Measurements from ENCODE around the gene IL12A. TPM values are rescaled to one million over a fixed set of nuclear protein-coding genes. Genes with fewer than 3 reads are reported as not detected.

Gene IL12A
- total RNA-seq, 1 experiment from 2014 or later: 0.78 TPM

DNA sequence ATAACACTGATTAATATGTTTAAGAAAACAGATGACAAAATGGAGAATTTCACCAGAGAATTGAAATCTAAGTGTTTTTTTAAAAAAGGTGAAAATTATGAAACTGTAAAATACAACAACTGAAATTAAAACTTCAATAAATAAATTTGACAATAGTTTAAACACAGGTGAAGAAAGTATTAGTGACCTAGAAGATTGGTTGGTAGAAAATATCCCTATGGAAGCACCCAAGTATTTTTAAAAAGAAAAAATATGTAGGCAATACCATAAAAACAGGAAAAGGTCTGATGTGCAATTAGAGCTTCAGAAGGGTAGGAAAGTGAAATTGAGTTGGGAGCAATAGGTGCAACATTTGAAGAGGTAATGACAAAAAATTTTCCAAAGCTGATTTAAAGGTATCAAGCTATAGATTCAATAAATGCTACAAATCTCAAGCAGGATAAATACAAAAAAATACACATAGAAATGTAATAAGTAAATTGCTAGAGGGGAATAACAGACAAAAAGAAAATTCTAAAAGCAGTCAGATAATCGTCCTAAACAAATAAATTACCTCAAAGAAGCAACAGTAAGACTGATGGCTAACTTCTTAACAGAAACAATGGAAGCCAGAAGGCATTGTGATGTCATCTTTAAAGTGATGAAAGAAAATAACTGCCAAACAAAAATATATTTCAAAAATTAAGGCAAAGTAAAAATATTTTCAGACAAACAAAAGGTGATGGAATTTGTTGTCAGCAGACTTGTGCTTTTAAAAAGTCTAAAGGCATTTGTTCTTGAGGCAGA lies 9.5 kb upstream of the IL12A start:
- H3K27me3 ChIP-seq (ENCODE audit: low read length): no peaks in the 10 kb centered on the region
- no peaks in the 10 kb centered on the region for H3K4me1 ChIP-seq (ENCODE audit: low read length)
- H3K9me2 ChIP-seq (replicated peaks; ENCODE audit: insufficient read depth, low read length): no peaks in the 10 kb centered on the region
- H3K9ac ChIP-seq (ENCODE audit: low read length): no peak overlapping the region
- H3K36me3 ChIP-seq (ENCODE audit: insufficient read depth, low read length): no peaks in the 10 kb centered on the region
- H3K4me3 ChIP-seq (ENCODE audit: low read length): no peak overlapping the region
- H3K9me3 ChIP-seq (ENCODE audit: low read length): no peaks in the 10 kb centered on the region
- no peaks in the 10 kb centered on the region for H4K20me1 ChIP-seq (ENCODE audit: insufficient read depth, low read depth, low read length)
- no peak overlapping the region for H2AFZ ChIP-seq (ENCODE audit: low read length)
- H3K79me2 ChIP-seq (ENCODE audit: low read length): no peaks in the 10 kb centered on the region
- H3K4me2 ChIP-seq (ENCODE audit: low read depth, low read length, poor library complexity, severe bottlenecking): no peak overlapping the region
- no peak for DNase-seq
- no peak overlapping the region for H3K27ac ChIP-seq (ENCODE audit: low read length)

GRCh38 chr3:159982442-159982974 lies 6.1 kb upstream of the IL12A start:
- H3K9me3 ChIP-seq (ENCODE audit: low read length): no peaks in the 10 kb centered on the region
- H3K9me2 ChIP-seq (replicated peaks; ENCODE audit: insufficient read depth, low read length): no peaks in the 10 kb centered on the region
- no peak overlapping the region for H3K4me3 ChIP-seq (ENCODE audit: low read length)
- H3K36me3 ChIP-seq (ENCODE audit: insufficient read depth, low read length): no peaks in the 10 kb centered on the region
- no peak overlapping the region for H3K4me2 ChIP-seq (ENCODE audit: low read depth, low read length, poor library complexity, severe bottlenecking)
- no peaks in the 10 kb centered on the region for H3K4me1 ChIP-seq (ENCODE audit: low read length)
- DNase-seq: no peak
- H3K27ac ChIP-seq (ENCODE audit: low read length): no peak overlapping the region
- H4K20me1 ChIP-seq (ENCODE audit: insufficient read depth, low read depth, low read length): no peaks in the 10 kb centered on the region
- H2AFZ ChIP-seq (ENCODE audit: low read length): no peak overlapping the region
- H3K27me3 ChIP-seq (ENCODE audit: low read length): no peaks in the 10 kb centered on the region
- no peaks in the 10 kb centered on the region for H3K79me2 ChIP-seq (ENCODE audit: low read length)
- H3K9ac ChIP-seq (ENCODE audit: low read length): no peak overlapping the region

GRCh38 chr3:159987291-159987711 lies 1.3 kb upstream of the IL12A start:
- no peaks in the 10 kb centered on the region for H3K9me2 ChIP-seq (replicated peaks; ENCODE audit: insufficient read depth, low read length)
- no peaks in the 10 kb centered on the region for H3K79me2 ChIP-seq (ENCODE audit: low read length)
- DNase-seq: peak; percentile 66
- no peak overlapping the region for H3K4me3 ChIP-seq (ENCODE audit: low read length)
- no peak overlapping the region for H3K27ac ChIP-seq (ENCODE audit: low read length)
- no peak overlapping the region for H3K9ac ChIP-seq (ENCODE audit: low read length)
- H3K27me3 ChIP-seq (ENCODE audit: low read length): no peaks in the 10 kb centered on the region; the same call in 1 of the 2 replicates
- no peak overlapping the region for H3K4me2 ChIP-seq (ENCODE audit: low read depth, low read length, poor library complexity, severe bottlenecking)
- no peaks in the 10 kb centered on the region for H3K36me3 ChIP-seq (ENCODE audit: insufficient read depth, low read length)
- peaks cover 13% of the 10 kb centered on the region for H3K4me1 ChIP-seq (ENCODE audit: low read length)
- H3K9me3 ChIP-seq (ENCODE audit: low read length): no peaks in the 10 kb centered on the region
- no peaks in the 10 kb centered on the region for H4K20me1 ChIP-seq (ENCODE audit: insufficient read depth, low read depth, low read length)
- H2AFZ ChIP-seq (ENCODE audit: low read length): no peak overlapping the region

DNA sequence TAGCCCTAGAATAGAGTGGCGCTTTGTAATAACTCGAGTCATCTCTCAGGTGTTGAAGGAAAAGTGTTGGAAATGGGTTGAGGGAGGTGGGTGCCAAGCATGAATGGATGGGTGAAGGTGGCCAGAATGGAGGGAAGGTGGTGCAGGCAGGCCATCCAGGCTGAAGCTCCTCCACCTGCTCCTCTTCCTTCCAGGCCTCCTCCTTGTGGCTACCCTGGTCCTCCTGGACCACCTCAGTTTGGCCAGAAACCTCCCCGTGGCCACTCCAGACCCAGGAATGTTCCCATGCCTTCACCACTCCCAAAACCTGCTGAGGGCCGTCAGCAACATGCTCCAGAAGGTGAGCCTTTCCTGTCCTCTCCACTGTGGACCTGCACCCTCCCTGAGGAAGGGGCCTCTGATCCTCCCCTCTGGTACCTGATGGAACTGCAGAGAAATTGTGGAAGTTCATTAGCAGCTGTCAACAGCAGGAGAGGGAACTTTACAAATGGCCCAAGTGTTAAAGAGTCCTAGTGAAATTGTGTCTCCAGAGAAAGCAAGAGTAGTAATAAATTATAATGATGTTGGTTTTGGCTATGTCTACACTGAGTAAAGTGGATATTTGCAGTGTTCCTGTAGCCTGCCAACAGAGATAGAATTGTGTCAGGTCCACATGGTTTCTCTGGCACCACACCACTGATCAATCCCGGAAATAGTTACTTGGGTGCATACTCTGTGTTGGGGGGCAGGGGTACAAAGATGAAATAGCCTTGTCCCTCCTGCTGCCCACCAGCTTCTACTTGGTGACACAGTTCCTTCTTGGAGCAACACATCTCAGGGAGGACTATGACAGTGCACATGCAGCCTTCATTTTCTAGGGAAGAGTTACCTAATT lies 1.6 kb downstream of the IL12A start:
- no peaks in the 10 kb centered on the region for H3K79me2 ChIP-seq (ENCODE audit: low read length)
- DNase-seq: no peak
- H3K9me3 ChIP-seq (ENCODE audit: low read length): no peaks in the 10 kb centered on the region
- H4K20me1 ChIP-seq (ENCODE audit: insufficient read depth, low read depth, low read length): no peaks in the 10 kb centered on the region
- H3K27me3 ChIP-seq (ENCODE audit: low read length): no peaks in the 10 kb centered on the region; the same call in 1 of the 2 replicates
- no peak overlapping the region for H3K4me2 ChIP-seq (ENCODE audit: low read depth, low read length, poor library complexity, severe bottlenecking)
- no peak overlapping the region for H3K4me3 ChIP-seq (ENCODE audit: low read length)
- no peak overlapping the region for H2AFZ ChIP-seq (ENCODE audit: low read length)
- no peaks in the 10 kb centered on the region for H3K9me2 ChIP-seq (replicated peaks; ENCODE audit: insufficient read depth, low read length)
- H3K9ac ChIP-seq (ENCODE audit: low read length): no peak overlapping the region
- no peak overlapping the region for H3K27ac ChIP-seq (ENCODE audit: low read length)
- peaks cover 13% of the 10 kb centered on the region for H3K4me1 ChIP-seq (ENCODE audit: low read length)
- no peaks in the 10 kb centered on the region for H3K36me3 ChIP-seq (ENCODE audit: insufficient read depth, low read length)

GRCh38 chr3:159991591-159991990 lies 3.0 kb downstream of the IL12A start:
- no peak overlapping the region for H3K4me3 ChIP-seq (ENCODE audit: low read length)
- no peaks in the 10 kb centered on the region for H3K9me3 ChIP-seq (ENCODE audit: low read length)
- H3K79me2 ChIP-seq (ENCODE audit: low read length): no peaks in the 10 kb centered on the region
- no peak overlapping the region for H3K4me2 ChIP-seq (ENCODE audit: low read depth, low read length, poor library complexity, severe bottlenecking)
- no peaks in the 10 kb centered on the region for H4K20me1 ChIP-seq (ENCODE audit: insufficient read depth, low read depth, low read length)
- H3K9me2 ChIP-seq (replicated peaks; ENCODE audit: insufficient read depth, low read length): no peaks in the 10 kb centered on the region
- no peak for DNase-seq
- H3K36me3 ChIP-seq (ENCODE audit: insufficient read depth, low read length): no peaks in the 10 kb centered on the region
- H3K27ac ChIP-seq (ENCODE audit: low read length): no peak overlapping the region
- H3K4me1 ChIP-seq (ENCODE audit: low read length): peaks cover 13% of the 10 kb centered on the region
- H3K9ac ChIP-seq (ENCODE audit: low read length): no peak overlapping the region
- H2AFZ ChIP-seq (ENCODE audit: low read length): no peak overlapping the region
- H3K27me3 ChIP-seq (ENCODE audit: low read length): no peaks in the 10 kb centered on the region; the same call in 1 of the 2 replicates

- Histone ChIP-seq H3K9me3 (ENCODE audit: low read length) (no peaks in the 10 kb centered on the region), H4K20me1 (ENCODE audit: insufficient read depth, low read depth, low read length) (no peaks in the 10 kb centered on the region)
Observed at GRCh38 chr3:159992589-159992988, 4.0 kb downstream of the IL12A start.

GRCh38 chr3:159994182-159994581 lies 5.5 kb downstream of the IL12A start:
- H3K27ac ChIP-seq (ENCODE audit: low read length): no peak overlapping the region
- H3K4me1 ChIP-seq (ENCODE audit: low read length): no peaks in the 10 kb centered on the region
- H3K79me2 ChIP-seq (ENCODE audit: low read length): no peaks in the 10 kb centered on the region
- no peak overlapping the region for H3K4me3 ChIP-seq (ENCODE audit: low read length)
- H3K4me2 ChIP-seq (ENCODE audit: low read depth, low read length, poor library complexity, severe bottlenecking): no peak overlapping the region
- H2AFZ ChIP-seq (ENCODE audit: low read length): no peak overlapping the region
- no peak for DNase-seq
- no peaks in the 10 kb centered on the region for H3K9me2 ChIP-seq (replicated peaks; ENCODE audit: insufficient read depth, low read length)
- no peak overlapping the region for H3K9ac ChIP-seq (ENCODE audit: low read length)
- no peaks in the 10 kb centered on the region for H3K36me3 ChIP-seq (ENCODE audit: insufficient read depth, low read length)
- no peaks in the 10 kb centered on the region; the same call in 1 of the 2 replicates for H3K27me3 ChIP-seq (ENCODE audit: low read length)
- H3K9me3 ChIP-seq (ENCODE audit: low read length): no peaks in the 10 kb centered on the region
- H4K20me1 ChIP-seq (ENCODE audit: insufficient read depth, low read depth, low read length): no peaks in the 10 kb centered on the region

More at GRCh38 chr3:159992589-159992988, 4.0 kb downstream of the IL12A start:
- Histone ChIP-seq H2AFZ (ENCODE audit: low read length) (no peak overlapping the region), H3K79me2 (ENCODE audit: low read length) (no peaks in the 10 kb centered on the region), H3K27me3 (ENCODE audit: low read length) (no peaks in the 10 kb centered on the region; the same call in 1 of the 2 replicates), H3K4me1 (ENCODE audit: low read length) (peaks cover 13% of the 10 kb centered on the region), H3K4me2 (ENCODE audit: low read depth, low read length, poor library complexity, severe bottlenecking) (no peak overlapping the region), H3K9ac (ENCODE audit: low read length) (no peak overlapping the region), H3K27ac (ENCODE audit: low read length) (no peak overlapping the region), H3K9me2 (replicated peaks; ENCODE audit: insufficient read depth, low read length) (no peaks in the 10 kb centered on the region), H3K4me3 (ENCODE audit: low read length) (no peak overlapping the region), H3K36me3 (ENCODE audit: insufficient read depth, low read length) (no peaks in the 10 kb centered on the region)
- no peak for DNase-seq

GRCh38 chr3:159995091-159995490 lies 6.5 kb downstream of the IL12A start:
- no peaks in the 10 kb centered on the region for H4K20me1 ChIP-seq (ENCODE audit: insufficient read depth, low read depth, low read length)
- H3K9ac ChIP-seq (ENCODE audit: low read length): no peak overlapping the region
- H3K36me3 ChIP-seq (ENCODE audit: insufficient read depth, low read length): no peaks in the 10 kb centered on the region
- DNase-seq: no peak
- H3K27ac ChIP-seq (ENCODE audit: low read length): no peak overlapping the region
- H3K27me3 ChIP-seq (ENCODE audit: low read length): no peaks in the 10 kb centered on the region; the same call in 1 of the 2 replicates
- H2AFZ ChIP-seq (ENCODE audit: low read length): no peak overlapping the region
- no peaks in the 10 kb centered on the region for H3K4me1 ChIP-seq (ENCODE audit: low read length)
- no peak overlapping the region for H3K4me2 ChIP-seq (ENCODE audit: low read depth, low read length, poor library complexity, severe bottlenecking)
- H3K79me2 ChIP-seq (ENCODE audit: low read length): no peaks in the 10 kb centered on the region
- no peak overlapping the region for H3K4me3 ChIP-seq (ENCODE audit: low read length)
- no peaks in the 10 kb centered on the region for H3K9me2 ChIP-seq (replicated peaks; ENCODE audit: insufficient read depth, low read length)
- H3K9me3 ChIP-seq (ENCODE audit: low read length): no peaks in the 10 kb centered on the region

All from Karpas-422 (cell line).